ENCODE data around the gene CROCC. TPM values are rescaled to one million over a fixed set of nuclear protein-coding genes. Genes with fewer than 3 reads are reported as not detected.
"Not testable (repeated sequence)": the region's sequence is repeated elsewhere in the genome, so short reads cannot be mapped to it uniquely, and the experiment has no call there.

The CROCC gene
- total RNA-seq, 4 donors from 2014 or later, result 15.2 to 33.1 (median 22.1) TPM

DNA sequence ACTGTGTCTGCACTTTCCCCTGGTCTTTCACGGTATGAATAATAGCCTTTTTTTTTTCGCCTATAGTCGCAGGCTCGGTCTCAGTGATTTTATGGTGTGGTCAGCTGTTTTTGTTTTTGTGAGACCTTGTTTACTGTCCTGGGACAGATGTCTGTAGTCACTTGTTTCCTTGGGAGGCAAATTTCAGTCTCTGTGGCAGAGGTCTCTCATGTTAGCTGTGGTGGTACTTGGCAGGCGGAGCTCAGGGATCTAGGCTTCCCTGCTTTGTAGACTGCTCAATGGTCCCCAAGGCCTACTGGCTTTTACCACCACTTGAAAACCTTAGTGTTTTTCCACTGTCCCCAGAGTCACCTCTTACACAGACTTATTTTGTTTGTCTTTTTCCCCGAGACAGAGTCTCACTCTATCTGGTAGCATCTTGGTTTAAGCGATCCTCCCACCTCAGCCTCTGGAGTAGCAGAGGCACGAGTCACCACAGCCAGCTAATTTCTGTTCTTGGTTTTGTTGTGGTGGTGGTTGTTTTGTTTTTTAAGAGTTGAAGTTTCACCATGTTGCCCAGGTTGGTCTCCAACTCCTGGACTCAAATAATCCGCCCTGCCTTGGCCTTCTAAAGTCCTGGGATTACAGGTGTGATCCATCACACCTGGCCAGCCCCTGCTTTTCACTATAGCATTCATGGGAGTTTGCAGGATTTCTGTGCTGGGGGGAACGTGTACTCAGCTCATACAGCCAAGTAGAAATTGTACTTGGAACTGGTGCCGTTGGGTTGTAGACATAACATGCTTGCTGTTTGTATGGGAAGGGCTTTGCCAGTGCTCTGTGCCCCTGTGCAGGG lies 15.6 kb upstream of the CROCC start:
- no peak overlapping the region for H3K4me3 ChIP-seq (replicated peaks in 1 of 3)
- no peaks in the 10 kb centered on the region for H3K9me3 ChIP-seq
- intact Hi-C loops (cut with DNase I), result no loop called here
- H3K27ac ChIP-seq, result peak overlapping the region; percentile 95 to 100 (median 99)
- 84 to 87% methylated on average over 11 of the region's 11 CpGs for WGBS, 2 donors
- peaks cover 8 to 13% of the 10 kb centered on the region in 2 donors for H3K4me1 ChIP-seq
- no peaks in the 10 kb centered on the region for H3K27me3 ChIP-seq
- TF ChIP-seq, protein P1, sequence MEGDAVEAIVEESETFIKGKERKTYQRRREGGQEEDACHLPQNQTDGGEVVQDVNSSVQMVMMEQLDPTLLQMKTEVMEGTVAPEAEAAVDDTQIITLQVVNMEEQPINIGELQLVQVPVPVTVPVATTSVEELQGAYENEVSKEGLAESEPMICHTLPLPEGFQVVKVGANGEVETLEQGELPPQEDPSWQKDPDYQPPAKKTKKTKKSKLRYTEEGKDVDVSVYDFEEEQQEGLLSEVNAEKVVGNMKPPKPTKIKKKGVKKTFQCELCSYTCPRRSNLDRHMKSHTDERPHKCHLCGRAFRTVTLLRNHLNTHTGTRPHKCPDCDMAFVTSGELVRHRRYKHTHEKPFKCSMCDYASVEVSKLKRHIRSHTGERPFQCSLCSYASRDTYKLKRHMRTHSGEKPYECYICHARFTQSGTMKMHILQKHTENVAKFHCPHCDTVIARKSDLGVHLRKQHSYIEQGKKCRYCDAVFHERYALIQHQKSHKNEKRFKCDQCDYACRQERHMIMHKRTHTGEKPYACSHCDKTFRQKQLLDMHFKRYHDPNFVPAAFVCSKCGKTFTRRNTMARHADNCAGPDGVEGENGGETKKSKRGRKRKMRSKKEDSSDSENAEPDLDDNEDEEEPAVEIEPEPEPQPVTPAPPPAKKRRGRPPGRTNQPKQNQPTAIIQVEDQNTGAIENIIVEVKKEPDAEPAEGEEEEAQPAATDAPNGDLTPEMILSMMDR (IDR thresholded peaks at IDR 0.05), result no peak
- TF ChIP-seq POLR2A (IDR thresholded peaks at IDR 0.05), result no peak
- H3K36me3 ChIP-seq, result no peaks in the 10 kb centered on the region
- no peak for DNase-seq

DNA sequence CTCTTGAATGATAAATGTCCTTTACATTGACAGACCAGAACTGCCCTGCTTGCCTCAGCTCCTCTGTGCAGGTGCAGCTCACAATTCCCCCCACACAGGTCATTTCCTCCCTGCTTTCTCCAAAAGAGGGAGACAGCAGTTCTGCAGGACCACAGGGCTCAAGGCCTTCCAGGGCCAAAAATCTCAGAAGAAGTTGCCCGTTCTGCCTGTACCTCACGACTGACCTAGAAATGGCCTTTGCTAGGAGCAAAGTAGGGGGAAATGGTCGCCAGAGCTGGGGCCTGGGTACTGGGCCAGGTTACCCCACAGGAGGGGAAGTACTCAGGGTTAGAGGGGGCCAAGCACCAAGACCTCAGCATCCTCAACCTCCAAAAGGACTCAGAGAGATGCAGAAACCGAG lies 14.9 kb upstream of the CROCC start:
- H3K36me3 ChIP-seq, result no peaks in the 10 kb centered on the region
- TF ChIP-seq, protein P1 (IDR thresholded peaks at IDR 0.05), result no peak
- no peak overlapping the region for H3K4me3 ChIP-seq (replicated peaks in 1 of 3)
- peaks cover 8 to 13% of the 10 kb centered on the region in 2 donors for H3K4me1 ChIP-seq
- WGBS, 2 donors, result 88 to 91% methylated on average over 4 of the region's 4 CpGs
- no peaks in the 10 kb centered on the region for H3K9me3 ChIP-seq
- DNase-seq, result no peak
- intact Hi-C loops (cut with DNase I), result no loop called here
- no peak overlapping the region for H3K27ac ChIP-seq
- H3K27me3 ChIP-seq, result no peaks in the 10 kb centered on the region

DNA sequence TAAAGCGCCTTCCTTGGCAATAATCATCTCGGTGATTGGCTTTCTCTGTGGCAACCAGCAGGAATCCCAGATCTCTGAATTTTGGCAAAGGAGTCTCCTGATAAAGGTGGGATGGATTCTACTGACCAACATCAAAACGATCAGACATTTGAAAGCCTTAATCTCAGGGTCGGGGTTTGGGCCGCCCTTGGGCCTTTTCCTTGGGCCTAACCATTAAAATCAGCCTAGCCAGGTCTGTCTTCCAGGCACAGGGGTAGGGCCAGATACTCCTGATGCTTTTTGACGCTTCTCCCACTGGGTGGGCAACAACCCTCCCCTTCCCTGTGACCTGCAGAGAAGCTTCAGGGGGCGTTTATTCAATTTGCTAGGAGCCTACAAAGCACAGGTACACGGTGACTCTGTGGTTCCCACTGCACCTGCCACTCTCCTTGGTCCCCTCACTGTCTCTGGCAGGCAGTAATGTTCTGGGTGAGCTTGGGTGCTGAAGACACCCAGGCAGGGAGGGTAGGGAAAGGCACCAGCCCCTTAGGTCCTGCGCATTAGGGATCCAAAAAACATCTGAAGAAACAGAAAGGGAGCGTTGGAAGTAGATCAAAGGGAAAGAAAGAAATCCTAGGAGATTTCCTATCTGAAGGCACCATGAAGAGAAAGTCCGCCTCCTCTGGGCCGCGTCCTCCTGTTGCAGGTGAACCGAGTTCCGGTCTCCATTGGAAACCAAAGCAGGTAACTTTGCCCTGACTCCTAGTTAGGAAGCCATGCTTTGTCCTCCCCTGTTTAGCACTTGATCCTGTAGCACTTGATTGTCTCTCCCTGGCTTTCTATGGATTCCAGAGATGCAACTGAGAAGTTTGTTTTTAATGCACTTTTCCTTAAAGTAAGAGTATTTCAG lies 13.6 kb upstream of the CROCC start:
- Histone ChIP-seq H3K27me3 (no peaks in the 10 kb centered on the region), H3K27ac (no peak overlapping the region), H3K4me1 (peaks cover 13 to 14% of the 10 kb centered on the region in 2 donors), H3K9me3 (no peaks in the 10 kb centered on the region), H3K36me3 (no peaks in the 10 kb centered on the region), H3K4me3 (replicated peaks in 1 of 3) (no peak overlapping the region)
- intact Hi-C loops (cut with DNase I), result no loop called here
- TF ChIP-seq, protein P1 (IDR thresholded peaks at IDR 0.05), result no peak
- no peak for TF ChIP-seq POLR2A (IDR thresholded peaks at IDR 0.05)
- no peak for DNase-seq
- WGBS, 2 donors, result 88 to 90% methylated on average over 15 of the region's 15 CpGs

DNA sequence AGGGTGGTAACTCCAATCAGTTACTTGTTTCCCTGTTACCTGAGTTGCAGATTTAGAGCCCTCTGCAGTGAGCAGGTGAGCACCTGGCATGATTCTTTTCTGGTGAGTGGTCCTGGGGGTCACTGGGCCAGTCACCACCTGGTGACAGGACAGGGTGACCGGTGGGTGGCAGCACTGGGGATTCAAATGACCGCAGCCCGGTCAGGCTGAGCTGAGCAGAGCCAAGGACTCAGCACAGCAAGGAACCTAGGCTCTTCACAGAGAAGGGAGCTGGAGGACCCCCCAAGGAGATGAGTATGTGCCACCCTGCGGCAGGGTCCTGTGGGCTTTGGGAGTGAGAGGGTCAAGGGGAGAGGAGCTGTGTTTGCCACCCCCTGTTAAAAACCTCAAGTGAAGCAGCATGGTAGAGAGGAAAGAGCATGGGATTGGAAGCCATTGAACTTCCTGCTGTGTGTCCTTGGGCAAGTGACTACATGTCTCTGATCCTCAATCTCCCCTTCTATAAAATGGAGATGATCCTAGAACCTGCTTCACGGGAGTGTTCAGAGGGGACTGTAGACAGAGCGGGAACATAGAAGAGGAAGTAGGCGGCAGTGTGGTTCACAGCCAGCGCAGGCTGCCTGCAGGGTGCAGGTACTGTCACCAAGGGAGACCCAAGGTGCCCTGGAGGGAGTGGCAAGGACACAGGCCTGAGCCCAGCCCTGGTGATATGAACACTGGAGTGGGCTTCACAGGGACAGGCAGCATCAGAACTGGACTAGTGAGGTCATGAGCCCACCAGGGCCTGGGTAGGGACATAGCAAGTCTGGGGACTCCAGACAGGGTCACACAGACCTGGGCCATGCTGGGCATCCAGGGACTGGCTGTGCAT lies 9.6 kb upstream of the CROCC start:
- H3K36me3 ChIP-seq; intact Hi-C loops (cut with DNase I); H3K4me3 ChIP-seq (replicated peaks in 1 of 3); H3K27me3 ChIP-seq; DNase-seq; H3K9me3 ChIP-seq: not testable (repeated sequence)
- Histone ChIP-seq H3K27ac (peak overlapping the region in 1 of 3 donors; percentile 59), H3K4me1 (peaks cover 15 to 16% of the 10 kb centered on the region in 2 donors)
- WGBS, 2 donors, result 76 to 78% methylated on average over 8 of the region's 8 CpGs

DNA sequence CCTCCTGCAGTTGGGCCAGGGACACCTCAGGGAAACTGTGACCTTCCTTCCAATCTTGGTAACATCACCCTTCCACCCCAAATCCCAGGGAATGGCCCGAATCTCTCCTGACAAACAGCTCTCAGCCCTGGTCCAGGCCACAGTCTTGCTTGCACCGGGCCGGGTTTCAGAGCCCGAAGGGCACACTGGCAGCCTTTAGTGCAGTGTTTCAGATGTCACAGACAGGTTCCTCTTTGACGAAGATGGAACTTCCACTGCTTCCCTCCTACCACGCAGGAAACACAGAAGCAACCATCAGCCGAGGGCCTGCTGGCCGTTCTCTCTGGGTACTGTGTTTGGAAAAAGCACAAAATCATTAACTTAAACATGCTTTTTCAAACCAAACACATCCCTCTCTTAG lies 9.0 kb upstream of the CROCC start:
- DNase-seq; H3K4me3 ChIP-seq (replicated peaks in 1 of 3); H3K9me3 ChIP-seq; H3K27me3 ChIP-seq; H3K36me3 ChIP-seq; intact Hi-C loops (cut with DNase I): not testable (repeated sequence)
- H3K4me1 ChIP-seq, result peaks cover 15 to 16% of the 10 kb centered on the region in 2 donors
- 86 to 88% methylated on average over 8 of the region's 8 CpGs for WGBS, 2 donors
- peak overlapping the region; percentile 10 to 68 (median 59) for H3K27ac ChIP-seq

Data from thyroid gland (tissue), 4 donors.